NB4 (cell line): Measurements from ENCODE around the gene PLXNA2.

Experiments
- MYC ChIP-seq: IDR thresholded peaks from 2 replicates; pipeline ENCODE4 v1.6.1; 2011; ENCODE audit warnings: low read depth, low read length
- POLR2A ChIP-seq: IDR thresholded peaks from 2 replicates; pipeline ENCODE4 v1.6.1; 2011; ENCODE audit warnings: mild to moderate bottlenecking; ENCODE audit not compliant: insufficient read length; ENCODE audit errors: extremely low read depth
- TF ChIP-seq, protein P1 (sequence below): IDR thresholded peaks from one replicate; pipeline ENCODE4 v1.5.1; 2012; ENCODE audit warnings: low read depth, low read length

DNA sequence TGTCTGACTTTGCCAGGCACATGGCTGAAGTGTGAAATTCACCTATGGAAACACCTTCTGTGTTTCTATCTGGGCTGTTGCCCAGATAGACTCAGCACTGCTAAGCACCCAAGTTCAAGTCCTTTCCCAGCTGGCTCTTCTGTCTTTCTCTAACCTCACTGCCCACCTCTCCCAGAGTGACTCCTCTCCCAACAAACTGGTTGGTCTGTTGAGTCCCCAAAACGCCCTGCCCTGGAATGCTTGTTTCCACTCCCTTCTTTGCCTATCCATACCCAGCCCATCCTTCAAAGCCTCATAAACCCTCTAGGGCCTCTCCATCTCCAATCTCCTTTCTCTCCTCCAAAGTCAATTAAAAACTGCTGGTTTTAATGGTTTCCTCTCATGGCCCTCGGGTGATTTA, 15.6 kb downstream of the PLXNA2 start:
- no peak for TF ChIP-seq MYC
- TF ChIP-seq POLR2A, result no peak
- TF ChIP-seq, protein P1, sequence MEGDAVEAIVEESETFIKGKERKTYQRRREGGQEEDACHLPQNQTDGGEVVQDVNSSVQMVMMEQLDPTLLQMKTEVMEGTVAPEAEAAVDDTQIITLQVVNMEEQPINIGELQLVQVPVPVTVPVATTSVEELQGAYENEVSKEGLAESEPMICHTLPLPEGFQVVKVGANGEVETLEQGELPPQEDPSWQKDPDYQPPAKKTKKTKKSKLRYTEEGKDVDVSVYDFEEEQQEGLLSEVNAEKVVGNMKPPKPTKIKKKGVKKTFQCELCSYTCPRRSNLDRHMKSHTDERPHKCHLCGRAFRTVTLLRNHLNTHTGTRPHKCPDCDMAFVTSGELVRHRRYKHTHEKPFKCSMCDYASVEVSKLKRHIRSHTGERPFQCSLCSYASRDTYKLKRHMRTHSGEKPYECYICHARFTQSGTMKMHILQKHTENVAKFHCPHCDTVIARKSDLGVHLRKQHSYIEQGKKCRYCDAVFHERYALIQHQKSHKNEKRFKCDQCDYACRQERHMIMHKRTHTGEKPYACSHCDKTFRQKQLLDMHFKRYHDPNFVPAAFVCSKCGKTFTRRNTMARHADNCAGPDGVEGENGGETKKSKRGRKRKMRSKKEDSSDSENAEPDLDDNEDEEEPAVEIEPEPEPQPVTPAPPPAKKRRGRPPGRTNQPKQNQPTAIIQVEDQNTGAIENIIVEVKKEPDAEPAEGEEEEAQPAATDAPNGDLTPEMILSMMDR, result no peak
